GM19438 (cell line): ENCODE measurements around the gene IFNL1.
"Not testable (repeated sequence)": the region's sequence is repeated elsewhere in the genome, so short reads cannot be mapped to it uniquely, and the experiment has no call there.

Experiments
- ATAC-seq: cut with Tn5 transposase; IDR thresholded peaks from one replicate; pipeline ENCODE4 v1.9.1; 2021; ENCODE audit warnings: low read depth; ENCODE audit not compliant: unreplicated experiment

The IFNL1 gene

GRCh38 chr19:39328046-39328705 is 32.0 kb downstream of the IFNL1 start:
- no peak for ATAC-seq

- ATAC-seq = no peak
Measured at GRCh38 chr19:39329948-39330347, 33.7 kb downstream of the IFNL1 start.

GRCh38 chr19:39332293-39332692 is 36.1 kb downstream of the IFNL1 start:
- no peak for ATAC-seq

GRCh38 chr19:39332738-39333137 is 36.5 kb downstream of the IFNL1 start:
- ATAC-seq = not testable (repeated sequence)

- ATAC-seq = no peak
Measured at GRCh38 chr19:39333507-39333906, 37.3 kb downstream of the IFNL1 start.

- ATAC-seq = no peak
Measured at GRCh38 chr19:39334444-39334976, 38.3 kb downstream of the IFNL1 start.

- no peak for ATAC-seq
Measured at GRCh38 chr19:39335168-39335548, 39.0 kb downstream of the IFNL1 start.

- no peak for ATAC-seq
Measured at GRCh38 chr19:39336483-39336882, 40.3 kb downstream of the IFNL1 start.

- no peak for ATAC-seq
Measured at GRCh38 chr19:39339674-39340073, 43.5 kb downstream of the IFNL1 start.

- ATAC-seq = not testable (repeated sequence)
Measured at GRCh38 chr19:39340156-39340555, 43.9 kb downstream of the IFNL1 start.

GRCh38 chr19:39341129-39341718 is 45.0 kb downstream of the IFNL1 start:
- no peak for ATAC-seq

GRCh38 chr19:39341719-39342604 is 45.8 kb downstream of the IFNL1 start, which contains the start of gene SAMD4B:
SAMD4B (plus strand) TSS chr19:39342421; CDS start chr19:39356894, 14,473 bp downstream.
- peak; percentile 89 for ATAC-seq

- ATAC-seq = no peak
Measured at GRCh38 chr19:39342647-39343305, 46.6 kb downstream of the IFNL1 start.

GRCh38 chr19:39345956-39346355 is 49.7 kb downstream of the IFNL1 start:
- ATAC-seq = no peak

- ATAC-seq = no peak
Measured at GRCh38 chr19:39347332-39348164, 51.3 kb downstream of the IFNL1 start.
